ENCODE results near the gene ARHGAP26. TPM values are rescaled to one million over a fixed set of nuclear protein-coding genes. Genes with fewer than 3 reads are reported as not detected.
"Not testable (repeated sequence)": the region's sequence is repeated elsewhere in the genome, so short reads cannot be mapped to it uniquely, and the experiment has no call there.

The ARHGAP26 gene
- total and polyA plus RNA-seq, 4 donors = 1.8 to 16.7 (median 4.1) TPM

DNA sequence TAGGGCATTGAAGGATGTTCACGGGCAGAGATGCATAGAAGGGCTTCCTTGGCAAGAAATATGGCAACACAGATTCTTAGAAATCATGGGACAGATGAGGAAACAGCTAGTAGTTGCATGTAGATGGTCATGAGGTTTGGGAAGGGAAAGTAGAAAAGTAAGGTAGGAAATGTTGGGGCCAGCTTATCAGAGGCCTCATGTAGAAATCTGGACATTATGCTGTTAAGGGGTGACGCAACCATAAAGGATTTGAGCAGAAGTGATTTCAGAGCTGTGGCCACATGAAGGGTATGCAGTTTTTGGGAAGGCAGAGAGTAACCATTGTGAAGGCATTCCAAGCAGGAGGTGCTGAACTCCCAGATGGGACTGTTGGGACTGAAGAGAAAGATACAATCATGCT is 224.0 kb downstream of the ARHGAP26 start:
- Histone ChIP-seq H3K9me3 (ENCODE audit: control insufficient read depth in 4 of 4, low read length in 3 of 4) (no peaks in the 10 kb centered on the region), H3K27ac (ENCODE audit: low read depth in 1 of 2, low read length in 2 of 2) (no peak overlapping the region), H3K4me1 (ENCODE audit: control insufficient read depth in 4 of 4, insufficient read depth in 4 of 4, low read length in 3 of 4) (no peaks in the 10 kb centered on the region), H3K9ac (ENCODE audit: low read depth in 1 of 2, low read length in 2 of 2) (no peak overlapping the region), H3K27me3 (ENCODE audit: control insufficient read depth in 4 of 4, insufficient read depth in 4 of 4, low read length in 3 of 4) (no peaks in the 10 kb centered on the region), H3K36me3 (ENCODE audit: control insufficient read depth in 4 of 4, insufficient read depth in 3 of 4, low read depth in 1 of 4, low read length in 3 of 4) (no peaks in the 10 kb centered on the region), H3K4me3 (ENCODE audit: low read depth in 1 of 3, low read length in 3 of 3) (no peak overlapping the region)
- no peak for DNase-seq (ENCODE audit: low spot score)
- WGBS = 95% methylated on average over 2 of the region's 2 CpGs
- TF ChIP-seq YY1 (IDR thresholded peaks at IDR 0.05) (no peak), FOXA2 (IDR thresholded peaks at IDR 0.05) (no peak), NR2F2 (IDR thresholded peaks at IDR 0.05) (no peak)
- TF ChIP-seq, protein P1, sequence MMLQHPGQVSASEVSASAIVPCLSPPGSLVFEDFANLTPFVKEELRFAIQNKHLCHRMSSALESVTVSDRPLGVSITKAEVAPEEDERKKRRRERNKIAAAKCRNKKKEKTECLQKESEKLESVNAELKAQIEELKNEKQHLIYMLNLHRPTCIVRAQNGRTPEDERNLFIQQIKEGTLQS (IDR thresholded peaks at IDR 0.05) = no peak
- TF ChIP-seq, protein P2, sequence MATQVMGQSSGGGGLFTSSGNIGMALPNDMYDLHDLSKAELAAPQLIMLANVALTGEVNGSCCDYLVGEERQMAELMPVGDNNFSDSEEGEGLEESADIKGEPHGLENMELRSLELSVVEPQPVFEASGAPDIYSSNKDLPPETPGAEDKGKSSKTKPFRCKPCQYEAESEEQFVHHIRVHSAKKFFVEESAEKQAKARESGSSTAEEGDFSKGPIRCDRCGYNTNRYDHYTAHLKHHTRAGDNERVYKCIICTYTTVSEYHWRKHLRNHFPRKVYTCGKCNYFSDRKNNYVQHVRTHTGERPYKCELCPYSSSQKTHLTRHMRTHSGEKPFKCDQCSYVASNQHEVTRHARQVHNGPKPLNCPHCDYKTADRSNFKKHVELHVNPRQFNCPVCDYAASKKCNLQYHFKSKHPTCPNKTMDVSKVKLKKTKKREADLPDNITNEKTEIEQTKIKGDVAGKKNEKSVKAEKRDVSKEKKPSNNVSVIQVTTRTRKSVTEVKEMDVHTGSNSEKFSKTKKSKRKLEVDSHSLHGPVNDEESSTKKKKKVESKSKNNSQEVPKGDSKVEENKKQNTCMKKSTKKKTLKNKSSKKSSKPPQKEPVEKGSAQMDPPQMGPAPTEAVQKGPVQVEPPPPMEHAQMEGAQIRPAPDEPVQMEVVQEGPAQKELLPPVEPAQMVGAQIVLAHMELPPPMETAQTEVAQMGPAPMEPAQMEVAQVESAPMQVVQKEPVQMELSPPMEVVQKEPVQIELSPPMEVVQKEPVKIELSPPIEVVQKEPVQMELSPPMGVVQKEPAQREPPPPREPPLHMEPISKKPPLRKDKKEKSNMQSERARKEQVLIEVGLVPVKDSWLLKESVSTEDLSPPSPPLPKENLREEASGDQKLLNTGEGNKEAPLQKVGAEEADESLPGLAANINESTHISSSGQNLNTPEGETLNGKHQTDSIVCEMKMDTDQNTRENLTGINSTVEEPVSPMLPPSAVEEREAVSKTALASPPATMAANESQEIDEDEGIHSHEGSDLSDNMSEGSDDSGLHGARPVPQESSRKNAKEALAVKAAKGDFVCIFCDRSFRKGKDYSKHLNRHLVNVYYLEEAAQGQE (IDR thresholded peaks at IDR 0.05) = no peak

DNA sequence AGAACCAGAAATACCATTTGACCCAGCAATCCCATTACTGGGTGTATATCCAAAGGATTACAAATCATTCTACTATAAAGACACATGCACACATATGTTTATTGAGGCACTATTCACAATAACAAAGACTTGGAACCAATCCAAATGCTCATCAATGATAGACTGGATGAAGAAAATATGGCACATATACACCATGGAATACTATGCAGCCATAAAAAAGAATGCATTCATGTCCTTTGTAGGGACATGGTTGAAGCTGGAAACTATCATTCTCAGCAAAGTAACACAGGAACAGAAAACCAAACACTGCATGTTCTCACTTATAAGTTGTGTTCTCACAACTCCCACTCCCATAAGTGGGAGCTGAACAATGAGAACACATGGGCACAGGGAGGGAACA is 225.4 kb downstream of the ARHGAP26 start:
- H3K4me3 ChIP-seq (ENCODE audit: low read depth in 1 of 3, low read length in 3 of 3); H3K27me3 ChIP-seq (ENCODE audit: control insufficient read depth in 4 of 4, insufficient read depth in 4 of 4, low read length in 3 of 4); H3K9ac ChIP-seq (ENCODE audit: low read depth in 1 of 2, low read length in 2 of 2); H3K4me1 ChIP-seq (ENCODE audit: control insufficient read depth in 4 of 4, insufficient read depth in 4 of 4, low read length in 3 of 4); H3K9me3 ChIP-seq (ENCODE audit: control insufficient read depth in 4 of 4, low read length in 3 of 4); H3K27ac ChIP-seq (ENCODE audit: low read depth in 1 of 2, low read length in 2 of 2); DNase-seq (ENCODE audit: low spot score); H3K36me3 ChIP-seq (ENCODE audit: control insufficient read depth in 4 of 4, insufficient read depth in 3 of 4, low read depth in 1 of 4, low read length in 3 of 4): not testable (repeated sequence)

DNA sequence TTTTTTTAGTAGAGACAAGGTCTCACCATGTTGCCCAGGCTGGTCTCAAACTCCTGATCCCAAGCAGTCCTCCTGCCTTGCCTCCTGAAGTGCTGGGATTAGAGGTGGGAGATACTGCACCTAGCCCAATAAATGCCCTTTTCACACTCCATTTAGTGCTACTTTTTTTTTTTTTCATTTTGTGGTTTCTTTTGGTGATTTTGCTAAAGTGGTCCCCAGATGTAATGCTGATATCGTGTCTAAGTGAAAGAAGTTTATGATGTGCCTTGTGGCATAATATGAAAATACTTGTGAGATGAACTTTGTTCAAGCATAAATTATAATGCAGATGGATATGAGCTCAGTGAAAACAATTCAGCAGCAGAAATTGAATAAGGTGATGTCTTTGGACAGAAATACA is 227.4 kb downstream of the ARHGAP26 start:
- no peak for DNase-seq (ENCODE audit: low spot score)
- TF ChIP-seq NR2F2 (IDR thresholded peaks at IDR 0.05) (no peak), SP1 (IDR thresholded peaks at IDR 0.05) (no peak), EGR1 (IDR thresholded peaks at IDR 0.05; ENCODE audit: low read depth in 2 of 2) (no peak), YY1 (IDR thresholded peaks at IDR 0.05) (no peak), JUND (IDR thresholded peaks at IDR 0.05) (no peak), RXRA (IDR thresholded peaks at IDR 0.05) (no peak), HNF4G (IDR thresholded peaks at IDR 0.05) (no peak)
- TF ChIP-seq, protein P3, sequence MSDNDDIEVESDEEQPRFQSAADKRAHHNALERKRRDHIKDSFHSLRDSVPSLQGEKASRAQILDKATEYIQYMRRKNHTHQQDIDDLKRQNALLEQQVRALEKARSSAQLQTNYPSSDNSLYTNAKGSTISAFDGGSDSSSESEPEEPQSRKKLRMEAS (IDR thresholded peaks at IDR 0.05) = no peak
- TF ChIP-seq, protein P4, sequence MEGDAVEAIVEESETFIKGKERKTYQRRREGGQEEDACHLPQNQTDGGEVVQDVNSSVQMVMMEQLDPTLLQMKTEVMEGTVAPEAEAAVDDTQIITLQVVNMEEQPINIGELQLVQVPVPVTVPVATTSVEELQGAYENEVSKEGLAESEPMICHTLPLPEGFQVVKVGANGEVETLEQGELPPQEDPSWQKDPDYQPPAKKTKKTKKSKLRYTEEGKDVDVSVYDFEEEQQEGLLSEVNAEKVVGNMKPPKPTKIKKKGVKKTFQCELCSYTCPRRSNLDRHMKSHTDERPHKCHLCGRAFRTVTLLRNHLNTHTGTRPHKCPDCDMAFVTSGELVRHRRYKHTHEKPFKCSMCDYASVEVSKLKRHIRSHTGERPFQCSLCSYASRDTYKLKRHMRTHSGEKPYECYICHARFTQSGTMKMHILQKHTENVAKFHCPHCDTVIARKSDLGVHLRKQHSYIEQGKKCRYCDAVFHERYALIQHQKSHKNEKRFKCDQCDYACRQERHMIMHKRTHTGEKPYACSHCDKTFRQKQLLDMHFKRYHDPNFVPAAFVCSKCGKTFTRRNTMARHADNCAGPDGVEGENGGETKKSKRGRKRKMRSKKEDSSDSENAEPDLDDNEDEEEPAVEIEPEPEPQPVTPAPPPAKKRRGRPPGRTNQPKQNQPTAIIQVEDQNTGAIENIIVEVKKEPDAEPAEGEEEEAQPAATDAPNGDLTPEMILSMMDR (IDR thresholded peaks at IDR 0.05; ENCODE audit: low read depth, low read length, missing input control) = no peak
- TF ChIP-seq, protein P1 (IDR thresholded peaks at IDR 0.05) = no peak
- TF ChIP-seq, protein P2 (IDR thresholded peaks at IDR 0.05) = no peak
- H3K27ac ChIP-seq (ENCODE audit: low read depth in 1 of 2, low read length in 2 of 2) = no peak overlapping the region
- H3K27me3 ChIP-seq (ENCODE audit: control insufficient read depth in 4 of 4, insufficient read depth in 4 of 4, low read length in 3 of 4) = no peaks in the 10 kb centered on the region
- WGBS = 82% methylated on average over 1 of the region's 1 CpG
- H3K4me3 ChIP-seq (ENCODE audit: low read depth in 1 of 3, low read length in 3 of 3) = no peak overlapping the region
- H3K9me3 ChIP-seq (ENCODE audit: control insufficient read depth in 4 of 4, low read length in 3 of 4) = no peaks in the 10 kb centered on the region
- peaks cover 0 to 5% (median 3%) of the 10 kb centered on the region in 4 donors for H3K4me1 ChIP-seq (ENCODE audit: control insufficient read depth in 4 of 4, insufficient read depth in 4 of 4, low read length in 3 of 4)
- no peak overlapping the region for H3K9ac ChIP-seq (ENCODE audit: low read depth in 1 of 2, low read length in 2 of 2)
- no peaks in the 10 kb centered on the region for H3K36me3 ChIP-seq (ENCODE audit: control insufficient read depth in 4 of 4, insufficient read depth in 3 of 4, low read depth in 1 of 4, low read length in 3 of 4)

Measured in liver (tissue), 9 donors.